Stimulated activated naive CD4-positive, alpha-beta T cell (primary cell): Measurements from ENCODE around the gene EIF4E1B.

Source experiments
- DNase-seq, 6 experiments: peaks; one replicate each; lab custom pipeline; 2025; lab: John Stamatoyannopoulos, UW

Gene EIF4E1B

DNA sequence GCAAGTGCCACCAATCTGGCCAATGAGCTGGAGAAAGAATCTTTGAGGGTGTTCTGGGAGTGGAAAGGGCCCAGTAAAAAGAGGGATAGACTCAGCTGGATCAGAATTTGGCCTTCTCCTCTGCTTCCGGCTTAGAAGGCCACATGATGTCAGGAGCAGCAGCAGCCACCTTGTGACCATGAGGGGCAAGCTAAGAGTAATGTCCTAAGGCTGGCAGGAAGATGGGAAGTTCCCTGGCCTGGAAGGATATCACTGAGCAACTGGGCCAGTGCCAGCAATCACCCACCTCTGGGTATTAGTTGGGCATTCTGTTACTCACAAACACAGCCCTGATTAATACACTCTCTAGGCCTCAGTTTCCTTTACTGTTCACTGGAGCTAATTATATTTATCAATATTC, 61.0 kb downstream of the EIF4E1B start:
- DNase-seq = no peak

DNA sequence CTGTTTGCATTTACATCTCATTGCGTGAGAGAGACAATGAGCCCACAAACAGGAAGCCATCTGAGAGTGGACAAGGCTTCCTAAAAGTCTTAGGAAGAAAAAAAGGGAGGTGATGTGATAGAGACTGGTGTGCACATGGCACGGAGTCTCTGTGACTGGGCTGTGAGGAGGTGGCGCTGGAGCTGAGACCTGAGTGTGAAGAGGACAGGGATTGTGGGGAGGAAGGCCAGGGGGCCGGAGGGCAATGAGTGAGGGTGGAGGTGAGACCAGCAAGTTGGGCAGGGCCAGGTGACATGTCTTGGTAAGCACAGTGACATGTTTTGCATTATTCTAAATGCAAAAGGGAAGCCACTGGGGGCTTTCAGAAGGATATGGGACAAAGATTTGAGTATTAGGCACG, 61.9 kb downstream of the EIF4E1B start:
- DNase-seq = no peak

DNA sequence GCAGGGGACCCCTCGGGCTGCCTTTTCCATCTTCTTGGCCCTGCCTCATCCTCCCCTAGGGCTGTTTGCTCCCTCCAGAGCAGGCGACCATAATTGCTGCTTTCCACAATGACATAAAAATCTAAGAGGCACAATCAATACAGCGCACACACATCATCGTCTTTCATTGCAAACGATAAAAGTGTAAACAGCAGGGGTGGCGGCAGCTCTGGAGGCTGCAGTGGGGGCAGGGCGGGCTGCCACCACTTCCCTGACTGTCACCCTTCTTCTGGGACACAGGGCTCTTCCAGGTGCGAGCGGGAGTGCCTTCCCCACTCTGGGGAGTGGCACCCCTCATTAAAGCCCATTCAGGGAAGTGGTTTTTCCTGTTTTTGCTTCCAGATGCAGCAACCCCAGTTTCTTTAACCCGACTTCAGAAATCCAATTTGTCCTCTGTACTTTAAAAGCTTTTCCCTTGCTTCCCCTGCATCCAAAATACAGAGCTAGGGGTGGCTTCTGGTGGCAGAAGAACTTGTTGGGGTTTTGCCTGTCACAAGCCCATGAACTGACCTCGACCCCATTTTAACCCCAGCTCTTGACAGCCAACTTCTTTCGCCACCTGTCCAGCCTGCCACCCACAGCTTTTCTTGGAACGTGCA, 62.5 kb downstream of the EIF4E1B start:
- DNase-seq = no peak

DNA sequence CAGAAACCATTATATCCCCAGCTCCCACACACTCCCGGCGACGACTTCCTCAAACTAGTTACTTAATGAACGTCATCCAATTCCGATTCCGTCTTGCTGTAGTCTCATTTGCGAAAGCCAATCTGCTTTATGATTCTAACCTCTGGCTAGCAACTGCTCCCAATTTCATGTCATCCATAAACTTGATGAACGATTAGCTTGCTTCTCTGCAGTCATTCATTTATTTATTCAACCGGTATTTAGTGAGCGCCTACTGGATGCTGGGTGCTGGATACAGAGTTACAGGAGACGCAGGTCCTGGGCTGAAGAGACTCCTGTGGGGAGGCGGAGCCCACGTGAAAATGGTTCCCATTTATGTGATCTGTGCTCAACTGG, 63.0 kb downstream of the EIF4E1B start:
- DNase-seq = no peak

DNA sequence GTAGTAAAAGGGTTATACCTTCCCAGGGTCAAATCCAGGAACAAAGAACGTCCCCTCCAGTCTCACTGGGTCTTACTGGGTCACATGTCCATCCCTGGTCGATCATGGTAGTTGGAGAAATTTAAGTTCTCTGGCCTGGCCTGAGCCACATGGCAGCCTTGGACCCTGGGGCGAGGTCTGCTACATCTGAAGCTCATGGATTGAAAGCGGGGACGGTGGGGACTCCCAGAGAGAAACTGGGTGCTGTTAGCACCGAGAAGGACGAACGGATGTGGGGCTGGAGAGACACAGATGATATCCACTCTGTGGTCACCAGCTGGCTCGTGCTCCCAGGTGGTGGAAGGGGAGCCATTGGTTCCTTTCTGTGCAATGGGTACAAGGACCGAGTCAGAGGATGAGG, 63.7 kb downstream of the EIF4E1B start:
- no peak for DNase-seq

DNA sequence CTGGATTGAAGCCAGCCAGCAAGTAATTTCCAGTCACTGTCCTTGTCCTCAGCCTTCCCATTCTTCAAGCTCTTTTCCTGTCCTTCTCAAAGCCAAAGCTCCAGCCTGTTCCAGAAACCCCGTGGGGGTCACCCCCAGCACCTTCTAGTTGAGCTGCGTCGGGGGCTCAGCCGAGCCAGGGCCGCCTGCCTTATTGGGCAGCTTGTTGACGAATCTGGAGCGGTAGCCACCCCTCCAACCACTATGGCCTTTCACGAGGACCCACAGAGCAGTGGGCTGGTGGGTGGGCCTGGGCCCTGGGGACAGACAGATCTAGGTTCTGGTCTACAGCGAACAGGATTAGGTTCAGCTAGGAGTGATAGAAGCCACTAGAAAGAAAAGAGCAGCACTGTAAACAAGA, 64.2 kb downstream of the EIF4E1B start:
- DNase-seq = no peak

DNA sequence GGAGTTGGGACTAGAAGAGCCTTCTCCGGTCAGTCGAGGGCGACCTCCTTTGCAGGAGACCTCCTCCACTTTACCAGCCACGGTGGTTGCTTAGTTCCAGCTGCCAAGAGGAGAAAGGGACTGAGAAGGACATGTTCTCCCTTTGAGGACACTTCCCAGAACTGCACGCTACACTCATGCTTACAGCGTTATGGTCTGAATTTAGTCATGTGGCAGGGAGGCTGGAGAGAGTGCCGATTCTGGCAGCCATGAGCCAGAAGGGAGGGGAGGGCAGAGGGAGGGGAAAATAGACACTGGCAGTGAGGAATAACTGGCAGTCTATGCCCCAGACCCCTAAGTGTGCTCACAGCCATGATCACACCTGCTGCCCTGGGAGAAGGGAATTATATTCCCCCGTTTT, 64.6 kb downstream of the EIF4E1B start:
- no peak for DNase-seq
